GM18909 (cell line): Measurements from ENCODE around the gene SMOC2.
"Not testable (repeated sequence)": the region's sequence is repeated elsewhere in the genome, so short reads cannot be mapped to it uniquely, and the experiment has no call there.

Experiments
- ATAC-seq: cut with Tn5 transposase; IDR thresholded peaks from one replicate; pipeline ENCODE4 v1.9.1; 2021; ENCODE audit warnings: mild to moderate bottlenecking; ENCODE audit not compliant: unreplicated experiment, poor library complexity

The SMOC2 gene

DNA sequence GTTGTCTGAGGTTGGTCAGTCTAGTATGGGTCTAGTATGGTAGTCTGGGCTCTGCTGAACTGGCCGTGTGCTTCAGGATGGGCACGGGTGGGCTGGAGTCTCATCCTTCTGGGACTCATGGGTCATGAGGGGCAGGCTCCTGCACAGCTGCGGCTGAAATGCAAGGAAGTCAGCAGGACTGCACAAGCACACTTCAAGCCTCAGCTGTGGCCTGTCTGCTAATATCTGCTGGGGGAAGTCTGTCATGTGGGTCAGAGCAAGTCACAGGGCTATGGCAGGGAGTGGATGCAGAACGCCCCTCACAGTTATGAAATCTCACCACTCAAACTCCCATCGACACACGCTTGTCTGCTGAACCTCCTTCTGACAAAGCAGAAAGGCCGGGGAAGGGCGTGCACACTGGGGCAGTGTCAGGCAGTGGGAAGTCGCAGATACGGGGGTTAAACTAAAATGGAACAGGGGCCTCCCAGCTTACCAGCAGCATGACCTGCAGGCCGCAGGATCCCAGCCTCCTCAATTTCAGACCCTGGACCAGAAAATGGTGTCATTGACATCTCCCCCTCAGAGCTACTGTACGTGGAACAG, 229.5 kb downstream of the SMOC2 start:
- no peak for ATAC-seq

DNA sequence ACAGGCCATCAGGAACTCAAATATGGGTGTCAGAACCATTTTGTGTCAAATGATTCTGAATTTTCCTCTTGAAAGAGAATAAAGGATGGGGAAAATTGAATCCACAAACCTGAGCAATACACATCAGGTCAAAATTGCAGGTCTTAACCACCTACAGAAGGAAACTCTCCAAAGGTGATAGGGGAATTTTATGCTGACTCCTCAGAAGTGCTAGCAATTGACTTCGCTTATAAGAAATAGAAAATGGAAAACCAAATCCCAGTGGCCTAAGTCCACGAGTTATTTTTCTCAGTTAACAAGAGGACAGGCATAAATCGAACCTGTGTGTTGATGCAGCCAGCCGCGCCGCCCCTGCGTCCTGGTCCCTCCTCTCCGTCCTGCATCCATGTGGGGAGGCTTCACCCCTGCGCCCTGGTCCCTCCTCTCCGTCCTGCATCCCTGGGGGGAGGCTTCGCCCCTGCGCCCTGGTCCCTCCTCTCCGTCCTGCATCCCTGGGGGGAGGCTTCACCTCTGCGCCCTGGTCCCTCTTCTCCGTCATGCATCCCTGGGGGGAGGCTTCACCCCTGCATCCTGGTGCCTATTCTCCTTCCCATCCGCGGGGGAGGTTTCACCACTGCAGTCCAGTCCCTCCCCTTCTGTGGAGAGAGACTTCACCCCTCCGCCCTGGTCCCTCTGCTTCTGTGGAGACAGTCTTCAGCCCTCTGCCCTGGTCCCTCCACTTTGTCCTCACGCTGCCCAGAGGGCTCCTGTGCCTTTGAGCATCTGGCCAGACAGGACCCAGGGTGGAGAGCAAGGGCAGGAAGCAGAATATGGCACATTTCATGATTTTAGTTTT, 230.3 kb downstream of the SMOC2 start:
- ATAC-seq = no peak

DNA sequence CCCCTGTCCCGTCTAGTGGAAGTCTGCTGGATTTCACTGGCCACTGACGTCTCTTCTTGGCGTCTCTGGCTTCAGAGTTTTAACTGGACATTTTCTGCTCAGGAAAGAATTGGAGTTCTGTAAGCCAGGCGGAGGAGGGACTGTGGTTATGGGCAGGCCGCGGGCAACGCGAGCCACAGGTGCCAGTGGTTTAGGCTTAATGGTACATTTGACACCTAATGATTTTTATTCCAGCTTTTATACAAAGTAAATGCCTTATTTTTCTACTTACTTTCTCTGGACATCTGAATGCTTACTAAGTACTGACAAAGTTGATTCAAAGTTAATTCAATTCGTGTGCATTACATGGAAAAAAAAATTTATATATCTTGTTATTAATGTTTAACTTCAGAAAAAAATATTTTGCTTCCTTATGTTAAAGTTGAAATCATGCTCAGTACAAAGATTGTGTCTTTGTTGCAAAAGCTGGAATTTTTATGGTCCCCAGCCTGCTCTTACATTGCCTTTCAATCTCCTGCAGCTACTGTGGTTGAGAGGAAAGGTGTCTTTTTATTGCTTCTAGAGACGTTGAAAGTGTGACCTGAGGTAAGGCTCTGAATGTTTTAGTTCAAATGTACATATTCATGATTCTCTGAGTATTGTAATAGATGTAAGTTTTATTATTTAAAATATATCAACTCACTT, 231.0 kb downstream of the SMOC2 start:
- no peak for ATAC-seq

DNA sequence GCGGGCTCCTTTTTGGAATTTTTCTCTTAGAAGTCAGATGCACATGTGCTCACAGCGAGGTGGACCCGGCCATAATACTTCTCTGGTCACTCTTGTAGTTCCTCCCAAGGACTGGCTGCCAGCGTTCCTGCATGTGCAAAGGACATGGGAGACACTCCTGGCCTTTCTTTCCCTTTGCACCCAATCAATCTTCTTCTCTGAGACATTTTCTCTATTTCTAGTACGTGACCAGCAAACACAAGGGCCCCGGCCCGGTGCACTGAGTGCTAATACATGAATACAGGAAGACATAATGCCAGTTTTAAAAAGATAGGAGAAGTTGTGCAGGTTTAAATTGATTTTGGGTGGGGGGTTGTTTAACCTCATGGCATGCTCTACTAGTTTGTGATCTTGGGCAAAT, 233.6 kb downstream of the SMOC2 start:
- no peak for ATAC-seq

DNA sequence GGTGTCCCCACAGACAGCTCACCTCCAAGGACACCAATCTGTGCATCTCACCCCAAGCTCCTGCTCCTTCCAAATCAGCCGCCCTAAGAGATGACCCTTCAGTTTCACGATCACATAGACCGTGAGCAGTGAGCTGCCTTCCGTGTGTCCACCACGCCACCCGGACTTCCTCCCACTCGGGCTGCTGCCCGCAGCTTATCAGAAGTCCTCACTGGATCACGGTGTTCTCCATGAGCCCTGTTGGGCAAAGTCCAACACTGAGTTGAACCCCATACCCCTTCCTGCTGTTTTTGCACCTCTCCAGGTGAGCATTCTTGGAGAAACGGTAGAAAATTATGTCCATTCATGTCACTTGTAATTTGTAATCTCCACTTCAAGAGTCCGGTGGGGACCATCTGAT, 234.4 kb downstream of the SMOC2 start:
- ATAC-seq = no peak

DNA sequence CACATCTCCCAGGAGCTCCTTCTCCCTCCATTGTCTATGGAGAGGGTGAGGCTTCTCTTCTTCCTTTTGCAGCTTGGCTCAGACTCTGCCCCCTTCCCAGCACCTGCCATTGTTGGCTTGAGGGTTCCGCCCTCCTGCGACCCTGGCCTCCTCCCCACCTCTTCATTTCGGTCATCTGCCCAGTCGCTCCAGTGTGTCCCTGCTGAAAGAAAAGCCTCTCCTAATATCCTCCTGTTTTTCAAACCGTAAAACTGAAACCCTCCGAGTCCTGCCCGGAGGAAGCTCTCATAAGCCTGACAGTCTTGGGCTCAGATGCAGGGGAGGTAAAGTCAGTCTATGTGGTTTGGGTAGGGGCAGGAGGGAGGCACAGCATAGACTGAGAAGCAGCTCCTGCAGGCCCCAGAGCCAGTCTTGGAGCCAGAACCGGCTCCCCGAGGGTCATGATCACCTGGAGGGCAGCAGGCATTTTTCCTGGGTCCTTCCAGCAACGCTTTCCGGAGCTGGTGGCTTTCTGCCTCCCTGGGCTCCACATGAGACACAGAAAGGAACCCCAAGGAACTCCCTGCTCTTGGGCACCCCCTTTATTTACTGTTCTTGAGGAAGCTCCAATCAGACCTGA, 235.1 kb downstream of the SMOC2 start:
- ATAC-seq = no peak

DNA sequence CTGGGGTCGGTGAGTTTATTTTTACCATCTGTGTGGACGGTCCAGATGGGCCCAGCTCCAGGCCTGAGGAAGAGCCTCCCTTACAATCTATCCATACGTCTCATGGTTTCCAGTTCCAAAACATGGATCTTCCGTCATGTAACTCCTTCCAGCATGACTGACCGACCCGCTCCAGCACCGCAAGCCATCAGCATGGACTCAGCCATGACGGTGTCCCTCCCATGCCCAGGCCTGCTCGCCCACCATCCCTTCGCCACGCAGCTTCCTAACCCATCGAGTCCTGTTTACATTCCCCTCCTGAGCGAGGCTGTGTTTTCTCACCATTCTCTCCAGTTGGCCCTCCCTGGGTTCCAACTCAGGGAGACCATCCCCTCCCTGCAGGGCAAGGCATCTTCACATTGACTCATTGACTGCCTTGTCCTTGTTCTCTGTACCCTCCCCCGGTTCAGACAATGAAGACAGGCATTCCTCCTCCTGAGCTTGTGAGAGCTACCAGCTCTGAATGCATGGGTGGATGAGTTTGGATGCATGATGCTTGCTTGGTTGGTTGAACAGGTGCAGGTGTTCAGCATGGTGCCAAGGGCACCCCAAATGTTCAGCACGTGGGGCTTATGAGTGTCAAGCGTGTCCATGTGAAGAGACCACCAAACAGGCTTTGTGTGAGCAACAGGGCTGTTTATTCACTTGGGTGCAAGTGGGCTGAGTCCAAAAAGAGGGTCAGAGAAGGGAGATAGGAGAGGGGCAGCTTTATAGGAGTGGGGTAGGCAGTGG, 235.8 kb downstream of the SMOC2 start:
- ATAC-seq = no peak

DNA sequence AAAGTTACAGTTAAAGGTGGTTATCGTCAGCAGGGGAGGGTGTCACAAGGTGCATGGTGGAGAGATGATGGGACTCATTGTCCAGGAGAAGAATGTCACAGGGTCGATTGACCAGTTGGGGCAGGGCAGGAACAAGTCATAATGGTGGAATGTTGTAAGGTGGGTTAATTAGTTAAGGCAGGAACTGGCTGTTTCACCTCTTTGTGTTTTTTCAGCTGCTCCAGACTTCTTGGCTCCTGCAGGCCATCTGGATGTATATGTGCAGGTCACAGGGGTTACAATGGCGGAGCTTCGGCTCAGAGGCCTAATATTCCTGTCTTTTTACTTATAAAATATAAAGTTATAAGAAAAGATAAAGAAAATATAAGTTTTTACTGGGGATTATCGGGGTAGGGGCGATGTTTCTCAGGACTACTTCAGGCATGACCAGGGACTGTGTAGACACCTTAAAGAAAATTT, 236.4 kb downstream of the SMOC2 start:
- not testable (repeated sequence) for ATAC-seq

DNA sequence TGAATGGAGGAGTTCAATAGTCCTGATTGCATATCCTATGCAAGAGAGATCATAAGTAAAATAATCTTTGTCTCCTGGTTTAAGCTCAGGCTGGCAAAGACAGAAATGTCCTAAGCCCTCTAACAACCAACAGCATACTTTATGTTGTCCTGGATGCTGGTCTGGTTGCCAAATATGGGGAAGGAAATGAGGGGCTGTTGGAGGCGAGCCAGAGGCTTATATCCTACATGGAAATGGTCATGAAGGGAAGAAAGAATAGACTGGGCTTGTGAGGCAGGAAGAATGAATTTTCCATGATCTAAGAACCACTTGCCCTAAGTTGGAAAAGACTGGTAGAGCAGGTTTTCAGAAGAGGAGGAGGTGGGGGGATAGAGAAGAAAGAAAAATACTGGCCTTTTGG, 237.1 kb downstream of the SMOC2 start:
- no peak for ATAC-seq

DNA sequence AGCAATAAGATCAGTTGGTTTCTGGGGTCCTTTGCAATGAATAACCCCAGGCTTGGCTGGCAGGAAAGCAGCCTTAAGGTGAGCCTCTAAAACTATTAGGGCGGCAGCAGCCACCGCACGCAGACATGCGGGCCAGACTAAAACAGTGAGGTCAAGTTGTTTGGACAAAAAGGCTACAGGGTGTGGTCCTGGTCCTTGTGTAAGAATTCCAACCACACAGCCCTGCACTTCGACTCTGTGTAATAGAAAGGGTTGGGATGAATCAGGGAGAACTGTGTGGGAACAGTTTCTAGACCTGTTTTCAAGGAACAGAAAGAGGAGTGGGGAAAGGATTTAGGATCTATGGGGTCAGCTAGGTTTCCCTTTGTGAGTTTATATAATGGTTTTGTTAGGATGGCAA, 237.6 kb downstream of the SMOC2 start:
- no peak for ATAC-seq

DNA sequence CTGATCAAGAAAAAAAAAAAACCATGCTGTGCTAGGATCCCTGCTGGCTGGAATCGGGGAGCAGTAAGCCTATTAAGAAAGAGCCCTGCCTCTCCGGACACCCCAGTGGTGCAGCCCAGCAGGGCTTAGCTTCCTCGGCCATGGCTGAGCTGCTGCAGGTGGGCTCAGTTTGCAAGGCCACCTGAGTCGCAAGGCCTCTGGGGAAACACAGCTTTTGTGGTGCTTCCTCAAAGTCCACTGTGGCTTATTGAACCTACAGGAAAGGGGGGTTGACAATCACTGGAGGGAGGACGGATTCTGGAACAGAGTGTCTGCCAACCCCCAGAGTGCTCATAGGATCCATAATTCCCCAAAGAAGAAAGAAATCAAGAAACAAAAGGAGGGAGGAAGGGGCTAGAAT, 240.8 kb downstream of the SMOC2 start:
- no peak for ATAC-seq

DNA sequence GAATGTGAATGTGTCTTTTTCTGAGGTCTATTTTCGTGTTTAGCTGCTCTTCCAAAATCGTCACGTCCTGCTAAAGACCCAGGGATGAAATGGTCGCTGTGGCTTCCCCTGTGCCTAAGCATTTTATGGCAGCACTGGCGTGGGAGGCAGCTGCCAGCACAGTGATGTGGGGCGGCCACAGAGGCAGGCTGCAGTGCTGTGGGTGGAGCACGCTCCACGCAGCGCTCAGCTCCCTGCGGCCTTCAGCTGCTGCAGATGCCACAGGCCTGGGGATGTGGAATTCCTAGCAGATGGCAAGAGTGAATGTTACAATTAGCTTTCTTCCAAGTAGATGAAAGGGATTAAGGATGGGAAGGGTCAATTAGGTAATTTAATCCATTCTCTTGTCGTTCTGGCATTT, 242.6 kb downstream of the SMOC2 start:
- no peak for ATAC-seq

DNA sequence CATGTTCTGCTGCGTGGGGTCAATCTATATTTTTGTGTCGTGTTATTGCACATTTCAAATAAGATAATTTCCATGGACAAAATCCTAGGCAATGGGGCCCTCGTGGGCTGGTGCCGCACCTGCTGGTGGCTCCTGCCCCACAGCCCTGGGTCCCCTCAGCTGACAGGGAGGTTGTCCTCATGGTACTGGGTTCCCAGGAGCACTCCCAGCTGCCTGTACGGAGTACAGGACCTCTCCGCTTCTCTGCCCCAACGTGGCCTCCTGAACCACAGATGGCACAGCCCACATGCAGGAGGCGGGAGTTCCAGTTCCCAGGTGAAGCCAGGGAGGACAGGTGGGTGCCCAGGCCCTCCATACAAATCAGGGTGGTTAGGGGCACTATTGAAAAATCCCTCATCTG, 243.5 kb downstream of the SMOC2 start:
- ATAC-seq = no peak

DNA sequence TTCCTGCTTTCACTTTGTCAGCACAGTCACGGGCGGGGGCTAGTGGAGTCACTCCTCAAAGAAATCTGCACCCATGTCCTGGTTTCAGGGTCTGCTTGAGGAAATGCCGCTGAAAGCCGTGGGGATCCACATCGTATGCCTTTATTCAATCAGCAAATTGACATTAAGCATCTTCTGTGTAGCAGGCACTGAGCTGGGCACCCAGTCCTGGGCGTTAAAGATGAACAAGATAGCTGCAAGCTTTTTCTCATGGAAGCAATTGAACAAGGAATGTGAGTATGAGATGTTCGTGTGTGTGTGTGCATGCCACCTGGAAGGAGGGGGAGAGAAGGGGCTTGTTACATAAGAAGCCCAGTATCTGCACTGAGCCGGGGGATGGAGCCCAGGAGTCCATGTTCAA, 243.9 kb downstream of the SMOC2 start:
- ATAC-seq = no peak

DNA sequence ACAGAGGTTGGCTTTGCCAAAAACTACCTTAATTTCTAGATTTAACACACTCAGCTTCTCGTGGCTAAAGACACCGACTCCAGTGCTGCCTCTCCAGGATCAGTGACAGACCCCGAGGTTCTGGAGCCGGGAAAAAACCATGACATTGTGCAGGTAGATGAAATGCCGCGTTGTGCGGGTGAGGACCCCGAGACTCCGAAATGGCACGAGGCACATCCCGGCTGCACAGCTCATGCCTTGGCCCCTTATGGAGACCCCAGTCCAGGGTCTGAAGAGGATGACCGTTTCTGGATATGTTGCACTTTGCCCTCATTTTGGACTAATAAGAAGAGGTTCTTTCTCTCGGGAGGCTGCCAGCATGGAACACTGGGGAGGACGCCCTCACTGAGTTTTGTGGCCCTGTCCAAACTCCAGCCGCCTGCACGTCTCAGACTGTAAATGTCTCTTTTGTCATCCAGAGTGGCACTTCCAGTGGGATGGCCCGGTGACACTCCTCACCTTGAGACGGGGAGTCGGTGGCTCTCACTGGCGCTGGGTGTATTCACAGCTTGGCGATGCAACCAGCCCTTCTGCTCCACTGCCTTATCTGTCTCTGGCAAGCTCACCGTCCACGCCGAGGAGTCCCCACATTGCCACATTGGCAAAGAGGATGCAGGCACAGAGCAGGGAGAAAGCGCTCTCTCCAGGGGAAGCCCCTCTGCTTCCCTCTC, 245.2 kb downstream of the SMOC2 start:
- ATAC-seq = no peak

DNA sequence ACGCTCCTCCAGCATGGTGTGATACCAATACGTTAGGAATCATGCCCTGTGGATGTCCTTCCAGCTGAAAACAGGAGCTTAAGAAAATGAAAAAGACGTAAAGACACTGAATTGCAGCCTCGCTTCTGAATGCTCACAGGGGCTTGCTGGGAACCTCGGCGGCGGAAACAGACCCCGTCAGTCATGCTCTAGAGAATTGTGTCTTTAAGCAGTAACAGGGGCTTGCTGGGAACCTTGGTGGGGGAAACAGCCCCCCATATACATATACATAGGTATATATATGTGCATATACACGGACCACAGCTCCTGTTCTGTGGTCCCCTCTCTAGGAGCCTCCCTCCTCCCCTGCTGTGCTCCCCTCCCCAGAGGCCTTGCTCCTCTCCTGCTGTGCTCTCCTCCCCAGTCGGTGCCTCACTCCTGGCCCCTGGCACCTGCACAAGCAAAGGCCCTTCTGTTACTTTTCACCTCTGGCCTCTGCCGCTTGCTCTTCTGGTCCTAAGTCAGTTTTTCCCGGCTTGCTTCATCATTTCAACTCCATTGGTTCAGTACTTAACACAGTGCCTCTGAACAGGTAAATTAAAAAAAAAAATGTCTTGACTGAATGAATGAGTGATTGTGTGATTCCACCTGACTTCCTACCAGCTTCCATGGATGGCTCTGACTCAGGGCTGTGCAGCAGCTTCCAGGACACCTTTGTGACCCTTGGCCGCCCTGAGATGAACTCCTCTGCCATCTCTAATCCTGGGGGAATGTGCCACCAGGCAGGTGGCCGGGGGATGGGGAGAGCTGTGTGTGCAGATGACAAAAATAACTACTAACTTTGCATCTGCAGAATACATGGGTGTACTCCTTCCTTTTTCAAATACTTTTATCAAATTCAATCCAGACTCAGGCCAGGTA, 246.1 kb downstream of the SMOC2 start:
- no peak for ATAC-seq

DNA sequence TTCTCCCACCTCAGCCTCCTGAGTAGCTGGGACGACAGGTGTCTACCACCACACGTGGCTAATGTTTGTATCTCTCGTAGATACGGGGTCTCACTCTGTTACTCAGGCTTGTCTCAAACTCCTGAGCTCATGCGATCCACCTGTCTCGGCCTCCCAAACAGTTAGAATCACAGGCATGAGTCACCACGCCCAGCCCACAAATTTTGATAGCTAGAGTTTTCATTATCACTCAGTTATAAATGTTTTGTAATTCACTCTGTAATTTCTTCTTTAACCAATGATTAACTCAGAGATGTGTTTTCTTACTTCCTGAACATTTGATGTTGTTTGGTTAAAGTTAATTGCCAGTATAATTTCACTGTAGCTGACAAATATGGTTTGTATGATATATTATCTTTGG, 249.3 kb downstream of the SMOC2 start:
- no peak for ATAC-seq

DNA sequence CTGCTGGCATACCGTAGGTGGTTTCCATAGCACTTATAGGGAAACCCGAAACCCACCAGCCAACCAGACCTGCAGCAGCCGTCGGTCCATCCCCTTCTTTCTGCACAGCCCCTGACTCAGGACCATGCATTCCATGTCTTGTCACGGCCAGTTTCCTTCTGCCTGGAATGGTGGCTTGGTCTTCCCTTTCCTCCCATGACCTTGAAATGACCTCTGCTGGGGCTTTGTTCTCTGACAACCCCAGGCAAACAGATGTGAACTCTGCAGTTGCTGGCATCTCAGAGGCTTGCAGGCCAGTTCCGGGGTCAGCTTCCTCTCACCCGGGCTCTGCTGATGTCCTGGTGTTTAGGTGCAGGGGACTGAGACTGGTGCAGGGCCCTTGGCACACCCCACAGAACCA, 250.8 kb downstream of the SMOC2 start:
- no peak for ATAC-seq
